NCI-H1694 treated with DMSO at 0.1 percent for 48 hours (cell line): ENCODE measurements around the gene HOXD11.

Experiments used
- DNase-seq: peaks from one replicate; lab custom pipeline; 2025; lab: John Stamatoyannopoulos, UW

HOXD11 gene

GRCh38 chr2:176120364-176121189 lies 13.5 kb downstream of the HOXD11 start:
- DNase-seq, result no peak

GRCh38 chr2:176121190-176122051 lies 14.3 kb downstream of the HOXD11 start:
- no peak for DNase-seq

- no peak for DNase-seq
Observed at GRCh38 chr2:176122052-176122682, 15.1 kb downstream of the HOXD11 start.

GRCh38 chr2:176122683-176123410 lies 15.8 kb downstream of the HOXD11 start, which contains the start of gene HOXD9:
TSS of gene HOXD9 (plus strand) at chr2:176122719. CDS start at chr2:176122769, 50 bp downstream.
- no peak for DNase-seq

- no peak for DNase-seq
Observed at GRCh38 chr2:176123411-176124109, 16.5 kb downstream of the HOXD11 start.

- no peak for DNase-seq
Observed at GRCh38 chr2:176124110-176124946, 17.2 kb downstream of the HOXD11 start.

GRCh38 chr2:176124947-176125771 lies 18.1 kb downstream of the HOXD11 start:
- no peak for DNase-seq

GRCh38 chr2:176125772-176126054 lies 18.6 kb downstream of the HOXD11 start:
- no peak for DNase-seq

GRCh38 chr2:176126929-176127773 lies 20.1 kb downstream of the HOXD11 start:
- peak; percentile 60 for DNase-seq

- no peak for DNase-seq
Observed at GRCh38 chr2:176127774-176128072, 20.6 kb downstream of the HOXD11 start.

GRCh38 chr2:176128172-176128981 lies 21.3 kb downstream of the HOXD11 start:
- peak; percentile 9 for DNase-seq

GRCh38 chr2:176128982-176129796 lies 22.1 kb downstream of the HOXD11 start, which contains the start of gene HOXD8:
TSS of gene HOXD8 (plus strand) at chr2:176129705. CDS start at chr2:176130367, 662 bp downstream.
- DNase-seq, result peak; percentile 58

GRCh38 chr2:176129813-176130146 lies 22.7 kb downstream of the HOXD11 start:
- DNase-seq, result peak; percentile 53

GRCh38 chr2:176130147-176130956 lies 23.3 kb downstream of the HOXD11 start:
- DNase-seq, result peak; percentile 53

GRCh38 chr2:176130957-176131847 lies 24.1 kb downstream of the HOXD11 start:
- DNase-seq, result no peak
